Activated gamma-delta T cell (primary cell): ENCODE data around the gene USP34.
"Not testable (repeated sequence)": the region's sequence is repeated elsewhere in the genome, so short reads cannot be mapped to it uniquely, and the experiment has no call there.

Experiments used
- DNase-seq: peaks from one replicate; lab custom pipeline; 2025; lab: John Stamatoyannopoulos, UW

USP34 gene

GRCh38 chr2:61182059-61182383, 288.9 kb downstream of the USP34 start:
- DNase-seq: no peak

- no peak for DNase-seq
These were observed 289.4 kb downstream of the USP34 start for GRCh38 chr2:61181382-61182058.

- DNase-seq: no peak
These were observed 290.2 kb downstream of the USP34 start for GRCh38 chr2:61180686-61181085.

- DNase-seq: no peak
These were observed 290.9 kb downstream of the USP34 start for GRCh38 chr2:61179701-61180639.

GRCh38 chr2:61178603-61179545, 292.0 kb downstream of the USP34 start:
- no peak for DNase-seq

GRCh38 chr2:61177727-61178549, 292.9 kb downstream of the USP34 start:
- DNase-seq: peak; percentile 19

- DNase-seq: peak; percentile 90
These were observed 293.8 kb downstream of the USP34 start for GRCh38 chr2:61176755-61177726.

- DNase-seq: no peak
These were observed 295.9 kb downstream of the USP34 start for GRCh38 chr2:61175036-61175435.

GRCh38 chr2:61173116-61173515, 297.8 kb downstream of the USP34 start:
- DNase-seq: no peak

- no peak for DNase-seq
These were observed 298.2 kb downstream of the USP34 start for GRCh38 chr2:61172671-61173070.

GRCh38 chr2:61167579-61167978, 303.3 kb downstream of the USP34 start:
- DNase-seq: no peak

GRCh38 chr2:61165946-61166345, 304.9 kb downstream of the USP34 start:
- no peak for DNase-seq

- not testable (repeated sequence) for DNase-seq
These were observed 305.8 kb downstream of the USP34 start for GRCh38 chr2:61165082-61165481.

- DNase-seq: no peak
These were observed 308.2 kb downstream of the USP34 start for GRCh38 chr2:61162721-61163120.

- DNase-seq: no peak
These were observed 309.0 kb downstream of the USP34 start, which contains the start of gene C2orf74 for GRCh38 chr2:61161888-61162287. Gene C2orf74 (plus strand): TSS chr2:61162188. CDS start chr2:61162515, 327 bp downstream.

- DNase-seq: no peak
These were observed 312.4 kb downstream of the USP34 start for GRCh38 chr2:61158356-61158955.

- no peak for DNase-seq
These were observed 313.4 kb downstream of the USP34 start for GRCh38 chr2:61157371-61158003.

- DNase-seq: no peak
These were observed 319.5 kb downstream of the USP34 start for GRCh38 chr2:61151436-61151835.

- DNase-seq: no peak
These were observed 321.8 kb downstream of the USP34 start for GRCh38 chr2:61149074-61149473.
